Measurements from ENCODE around the gene SFMBT1.

SFMBT1 gene

GRCh38 chr3:53030619-53031449 lies 15.0 kb downstream of the SFMBT1 start:
- no peak overlapping the region for H3K4me3 ChIP-seq (ENCODE audit: control insufficient read depth, low read depth, low read length)
- no peak for TF ChIP-seq CTCF (IDR thresholded peaks at IDR 0.05; ENCODE audit: control insufficient read depth, insufficient read depth, low read depth, low read length, missing control alignments)
- DNase-seq (ENCODE audit: low read depth): no peak

GRCh38 chr3:53028641-53029040 lies 17.2 kb downstream of the SFMBT1 start:
- DNase-seq (ENCODE audit: low read depth): no peak
- H3K4me3 ChIP-seq (ENCODE audit: control insufficient read depth, low read depth, low read length): no peak overlapping the region
- no peak for TF ChIP-seq CTCF (IDR thresholded peaks at IDR 0.05; ENCODE audit: control insufficient read depth, insufficient read depth, low read depth, low read length, missing control alignments)

- TF ChIP-seq CTCF (IDR thresholded peaks at IDR 0.05; ENCODE audit: control insufficient read depth, insufficient read depth, low read depth, low read length, missing control alignments): no peak
- no peak for DNase-seq (ENCODE audit: low read depth)
Observed at GRCh38 chr3:53027254-53027844, 18.5 kb downstream of the SFMBT1 start.

GRCh38 chr3:53026382-53027162 lies 19.3 kb downstream of the SFMBT1 start:
- no peak for DNase-seq (ENCODE audit: low read depth)
- H3K4me3 ChIP-seq (ENCODE audit: control insufficient read depth, low read depth, low read length): no peak overlapping the region
- TF ChIP-seq CTCF (IDR thresholded peaks at IDR 0.05; ENCODE audit: control insufficient read depth, insufficient read depth, low read depth, low read length, missing control alignments): no peak

More at GRCh38 chr3:53027254-53027844, 18.5 kb downstream of the SFMBT1 start:
- H3K4me3 ChIP-seq (ENCODE audit: control insufficient read depth, low read depth, low read length): no peak overlapping the region

GRCh38 chr3:53024315-53024714 lies 21.6 kb downstream of the SFMBT1 start:
- DNase-seq (ENCODE audit: low read depth): no peak
- H3K4me3 ChIP-seq (ENCODE audit: control insufficient read depth, low read depth, low read length): no peak overlapping the region
- no peak for TF ChIP-seq CTCF (IDR thresholded peaks at IDR 0.05; ENCODE audit: control insufficient read depth, insufficient read depth, low read depth, low read length, missing control alignments)

- DNase-seq (ENCODE audit: low read depth): no peak
- H3K4me3 ChIP-seq (ENCODE audit: control insufficient read depth, low read depth, low read length): no peak overlapping the region
- no peak for TF ChIP-seq CTCF (IDR thresholded peaks at IDR 0.05; ENCODE audit: control insufficient read depth, insufficient read depth, low read depth, low read length, missing control alignments)
Observed at GRCh38 chr3:53023072-53023823, 22.6 kb downstream of the SFMBT1 start.

All from AG09309 (cell line).